Activated T-cell treated with anti-CD3 and anti-CD28 coated beads, Interleukin-2, amount 50 U/mL, for 48 hours (primary cell): Measurements from ENCODE around the gene GZF1.

Experiments used
- DNase-seq, 2 experiments: peaks; one replicate each; pipeline ENCODE4 v3.0.0-alpha.2; 2020

The GZF1 gene

DNA sequence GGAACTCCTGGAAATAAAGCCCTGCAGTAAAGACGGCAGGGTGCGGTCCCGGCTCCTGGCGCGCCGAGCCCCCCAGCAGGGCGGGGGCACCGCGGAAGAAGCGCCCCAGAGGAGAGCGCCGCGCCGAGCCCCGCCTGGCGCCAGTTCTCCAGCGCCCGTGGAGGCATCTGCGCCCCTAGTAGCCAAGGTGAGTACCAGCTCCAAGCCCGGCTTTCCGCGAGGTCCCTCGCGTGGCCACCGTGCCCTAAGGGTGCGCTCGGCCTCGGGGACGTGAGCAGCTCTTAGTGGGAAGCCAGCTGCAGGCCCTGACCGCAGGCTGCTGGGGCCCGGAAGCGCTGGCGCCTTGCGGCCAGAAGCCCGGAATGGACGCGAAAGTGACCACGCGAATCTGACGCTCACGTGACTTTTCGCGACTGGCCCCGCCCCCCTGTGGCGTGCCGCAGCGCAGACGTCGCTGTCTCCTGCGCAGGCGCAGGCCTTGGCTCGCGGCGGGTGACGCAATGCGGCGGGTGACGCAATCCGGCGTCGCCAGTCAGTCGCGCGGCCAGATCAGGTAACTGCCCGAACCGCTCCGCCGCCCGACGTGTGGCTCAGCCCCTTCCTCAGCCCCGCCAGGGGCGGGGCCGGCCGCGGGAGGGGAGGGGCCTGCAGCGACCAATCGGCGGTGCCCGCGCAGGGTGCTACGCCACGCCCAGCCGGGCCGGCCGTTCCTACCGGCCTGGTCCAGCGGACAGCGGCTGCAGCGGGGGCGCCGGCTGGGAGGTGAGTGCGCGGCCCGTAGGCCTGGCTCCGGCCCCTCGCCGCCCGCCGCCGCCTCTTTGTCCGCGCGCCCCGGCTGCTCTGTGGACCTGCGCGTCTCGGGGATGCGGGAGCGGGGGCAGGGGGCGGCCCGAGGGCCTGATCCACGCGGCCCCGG lies at the start of gene GZF1:
GZF1 (plus strand) TSS at position 707 of the 916 bp plus-strand sequence. CDS start 2,202 bp downstream, outside the sequence.
- peak; percentile 98 to 99 for DNase-seq

DNA sequence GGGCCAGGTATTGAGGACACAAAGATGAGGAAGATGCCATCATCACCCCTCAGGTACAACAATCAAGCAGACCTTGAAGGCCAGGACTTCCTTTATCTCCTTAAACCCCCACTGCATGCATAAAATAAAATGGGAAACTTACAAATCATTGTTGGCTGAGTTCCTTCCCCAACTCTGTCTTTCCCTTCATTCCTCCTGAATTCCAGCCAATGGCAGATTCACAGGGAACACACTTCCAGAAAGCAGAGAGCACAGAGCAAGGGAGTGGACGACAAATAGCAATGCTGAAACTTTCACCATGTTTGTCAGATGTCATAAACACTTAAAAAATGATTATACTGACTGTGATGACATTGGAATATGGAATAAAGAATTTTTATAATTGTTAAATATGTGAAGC lies 48.7 kb upstream of the GZF1 start:
- no peak for DNase-seq

DNA sequence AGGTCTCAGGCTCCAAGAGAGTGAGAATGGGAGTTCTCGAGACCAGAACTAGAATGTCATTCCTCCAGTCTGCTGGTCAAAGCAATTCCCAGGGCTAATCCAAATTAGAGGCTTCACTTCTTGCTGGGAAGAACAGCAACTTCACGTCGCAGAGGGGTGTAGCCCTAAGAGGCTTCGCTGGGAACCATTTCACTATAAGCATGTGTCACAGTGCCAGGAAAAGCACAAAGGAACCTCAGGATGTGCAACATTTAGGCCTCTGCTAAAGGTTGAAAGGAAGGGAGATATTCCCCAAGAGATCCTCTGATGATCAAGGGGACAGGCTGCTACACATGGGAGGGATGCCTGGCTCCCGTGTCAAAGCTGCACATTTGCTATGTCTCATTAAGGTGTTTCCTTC lies 47.3 kb upstream of the GZF1 start:
- no peak for DNase-seq

DNA sequence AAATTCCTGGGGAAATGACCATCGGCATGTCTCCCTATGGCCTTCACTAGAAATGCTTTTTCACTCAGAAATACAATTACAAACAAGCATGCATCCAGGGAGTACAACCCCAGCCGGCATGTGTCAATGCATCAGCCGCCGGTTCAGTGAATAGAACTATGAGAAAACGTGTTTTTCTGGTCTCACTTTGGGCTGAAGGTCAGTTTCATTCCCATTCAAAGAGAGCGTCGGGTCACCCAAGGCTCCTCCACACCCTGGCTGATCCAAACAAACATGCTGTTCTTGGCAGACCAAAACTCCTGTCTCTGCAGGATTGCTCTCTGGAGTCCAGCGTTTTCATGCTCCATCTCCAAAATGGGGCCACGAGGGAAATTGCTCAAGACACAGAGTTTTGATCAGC lies 46.9 kb upstream of the GZF1 start:
- DNase-seq, result no peak

DNA sequence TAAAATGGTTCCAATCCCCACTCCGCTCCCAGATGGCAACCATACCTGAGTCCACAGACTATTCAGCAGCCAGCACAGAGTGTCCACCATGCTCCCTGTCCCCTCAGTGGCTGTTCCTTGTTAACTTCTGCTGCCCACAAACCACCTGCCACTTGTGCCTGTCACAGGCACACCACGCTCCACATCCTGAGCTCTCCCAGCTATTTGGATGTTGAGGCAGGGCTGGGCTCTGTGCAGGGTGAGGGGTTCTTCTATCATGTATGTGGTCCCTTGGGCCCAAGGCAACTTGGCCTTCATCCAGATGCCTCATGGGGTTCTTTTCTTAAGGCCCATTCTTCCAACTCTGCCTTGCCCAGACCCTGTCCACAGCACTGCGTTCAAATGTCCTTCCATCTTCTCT lies 45.4 kb upstream of the GZF1 start:
- no peak for DNase-seq

DNA sequence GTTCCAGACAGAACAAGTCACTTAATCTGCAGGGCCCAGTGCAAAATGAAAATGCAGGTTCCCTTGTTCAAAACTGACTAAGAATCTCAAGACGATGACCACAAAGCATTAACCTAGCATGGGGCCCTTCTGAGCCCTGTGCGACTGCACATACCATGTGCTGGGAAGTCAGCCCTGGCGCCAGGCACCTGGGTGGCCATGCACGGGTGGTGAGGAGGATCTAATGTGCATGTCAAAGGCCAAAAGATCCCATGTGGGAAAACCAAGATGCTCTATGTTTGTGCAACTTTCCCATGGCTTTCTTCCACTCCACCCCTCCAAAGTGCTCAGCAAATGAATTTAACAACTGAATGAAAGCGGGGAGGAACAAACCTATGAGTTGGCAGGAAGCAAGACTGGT lies 44.9 kb upstream of the GZF1 start:
- no peak for DNase-seq

DNA sequence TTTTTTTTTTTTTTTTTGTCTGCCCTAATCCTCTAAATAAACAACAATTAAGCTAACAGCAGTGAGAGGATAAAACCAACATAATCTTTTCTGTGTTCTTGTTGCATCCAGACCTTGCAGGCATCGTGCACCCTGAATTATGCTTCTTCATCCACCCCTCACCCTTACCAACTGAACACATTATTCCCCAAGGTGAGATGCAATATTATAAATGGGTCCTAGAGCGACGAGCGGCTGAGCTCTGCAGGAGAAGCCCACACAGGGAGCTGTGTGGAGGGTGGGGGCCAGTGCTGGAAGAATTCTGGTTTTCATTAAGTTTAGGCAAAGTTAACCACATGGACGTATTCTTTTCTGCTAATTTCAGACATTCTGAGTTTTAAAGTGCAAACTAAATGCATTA lies 43.6 kb upstream of the GZF1 start:
- no peak for DNase-seq

DNA sequence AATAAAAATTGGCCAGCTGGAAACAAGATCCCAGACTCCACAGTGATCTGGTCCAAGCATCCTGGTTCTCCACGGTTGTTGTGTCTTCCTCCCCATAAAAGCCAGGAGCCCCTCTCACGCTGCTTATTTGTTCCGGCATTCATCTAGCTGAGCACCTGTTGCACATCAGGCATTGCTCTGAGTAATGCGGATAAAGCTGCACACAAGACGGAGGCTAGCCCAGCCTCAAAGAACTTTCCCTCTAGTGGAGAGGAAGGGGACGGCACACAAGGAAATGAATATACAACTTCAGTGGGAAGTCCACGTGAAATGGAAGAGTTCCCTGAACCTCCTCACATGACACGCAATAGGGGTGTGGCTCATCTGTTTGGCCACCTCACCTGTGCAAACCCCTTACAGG lies 41.7 kb upstream of the GZF1 start:
- DNase-seq, result no peak

DNA sequence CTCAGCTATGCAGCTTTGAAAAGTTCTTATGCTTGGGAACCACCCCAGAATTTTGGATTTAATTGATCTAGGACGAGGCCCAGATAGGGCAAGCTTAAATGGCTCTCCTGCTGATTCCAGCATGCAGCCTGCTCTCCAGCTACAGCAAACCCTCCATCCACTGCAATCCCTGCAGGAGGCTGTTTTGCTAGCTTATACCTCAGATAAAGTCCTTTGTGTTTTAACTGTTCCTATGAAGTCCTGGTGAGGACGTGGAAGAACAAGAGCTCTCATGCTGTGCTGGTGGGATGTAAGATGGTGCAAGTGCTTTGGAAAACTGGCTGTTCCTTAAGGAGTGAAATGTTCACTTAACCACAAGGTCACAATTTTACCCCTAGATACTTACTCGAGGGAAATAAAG lies 36.9 kb upstream of the GZF1 start:
- DNase-seq, result no peak

DNA sequence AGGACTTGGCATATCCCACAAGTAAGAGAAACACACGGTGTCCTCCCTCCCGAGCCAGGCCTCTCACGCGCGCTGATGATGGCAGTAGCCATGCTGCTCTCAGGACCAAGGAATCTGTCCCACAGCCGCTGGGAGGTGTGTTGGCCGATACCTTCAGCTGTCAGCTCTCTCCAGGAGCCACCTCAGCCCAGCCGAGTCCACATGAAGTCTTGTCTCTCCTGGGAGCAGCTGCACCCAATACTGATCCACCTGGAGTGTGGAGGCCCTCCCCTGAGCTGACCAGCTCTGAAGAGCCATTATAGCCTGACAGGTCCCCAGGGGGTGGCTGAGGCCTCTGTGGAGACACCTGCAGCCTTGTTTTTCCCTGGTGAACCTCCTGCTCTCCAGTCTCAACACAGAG lies 35.2 kb upstream of the GZF1 start:
- DNase-seq, result no peak

DNA sequence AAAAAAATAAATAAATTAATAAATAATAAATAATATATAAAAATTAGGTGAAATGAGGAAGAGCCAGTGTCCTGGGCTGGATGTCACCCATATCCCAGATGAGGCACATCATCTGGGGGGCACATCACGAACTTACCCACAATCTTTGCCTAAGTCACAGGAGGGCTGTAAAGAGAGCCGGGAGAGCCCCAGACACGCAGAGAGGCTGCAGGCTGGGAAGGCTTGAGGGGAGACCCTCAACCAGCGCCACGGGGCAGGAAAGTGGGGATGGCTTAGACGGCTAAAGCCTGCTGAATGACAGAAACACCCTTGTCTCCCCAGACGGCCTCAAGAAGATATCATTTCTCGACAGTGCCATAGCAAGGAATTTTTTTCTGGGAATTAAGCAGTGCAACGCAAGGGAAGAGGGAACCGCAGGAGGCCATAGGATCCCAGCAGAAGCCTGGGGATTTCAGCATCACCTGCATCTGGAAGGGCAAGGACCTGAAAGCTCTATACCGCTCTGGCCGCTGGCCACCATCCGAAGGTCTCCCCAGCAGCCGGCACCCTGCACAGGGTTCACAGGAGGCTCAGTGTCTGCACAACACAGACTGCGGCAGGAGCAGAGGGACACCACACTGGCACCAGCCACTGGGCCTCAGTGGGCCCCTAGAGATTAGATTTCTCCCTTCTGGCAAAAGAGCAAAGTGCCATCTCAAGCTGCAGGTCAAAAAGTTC lies 34.2 kb upstream of the GZF1 start:
- no peak for DNase-seq

DNA sequence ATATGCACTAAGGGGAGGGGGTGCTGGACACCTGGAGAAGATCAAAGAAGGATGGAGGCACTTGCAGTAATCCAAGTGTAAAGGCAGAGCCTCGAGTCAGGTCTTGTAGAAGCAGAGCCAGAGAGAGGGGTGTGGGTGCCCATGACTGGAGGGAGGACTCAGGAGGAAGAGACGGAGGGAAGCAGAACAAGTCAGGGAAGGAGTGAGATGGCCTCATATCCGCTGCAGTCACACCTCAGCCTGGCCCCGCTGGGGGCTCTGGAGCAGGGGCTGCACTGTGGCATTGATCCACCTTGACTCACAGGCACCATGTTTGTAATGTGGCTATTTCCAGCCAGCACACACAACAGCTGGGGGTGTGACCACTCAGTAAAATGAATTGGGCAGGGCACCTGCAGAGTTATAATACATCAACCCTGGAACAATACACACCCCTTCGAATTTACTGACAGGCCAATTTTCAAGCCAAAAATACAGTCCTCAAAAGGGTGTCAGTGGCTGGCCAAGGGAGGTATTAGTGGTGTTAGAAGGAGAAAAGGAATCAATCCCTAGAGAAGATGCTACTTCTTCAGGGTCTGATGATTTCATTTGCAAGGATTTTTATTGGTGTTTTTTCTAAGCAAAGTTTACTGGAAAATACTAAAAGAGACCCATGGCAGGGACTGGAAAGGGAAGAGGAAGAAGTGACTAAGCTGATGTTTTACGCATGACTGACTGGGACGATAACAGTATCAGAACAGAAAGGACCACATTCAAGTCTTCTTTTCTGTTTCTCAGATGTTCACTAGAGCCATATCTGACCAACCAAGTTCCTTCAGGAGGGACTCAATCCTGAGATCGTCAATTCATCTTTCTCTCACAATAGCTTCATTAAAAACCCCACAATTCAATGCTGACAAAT lies 30.3 kb upstream of the GZF1 start:
- no peak for DNase-seq

DNA sequence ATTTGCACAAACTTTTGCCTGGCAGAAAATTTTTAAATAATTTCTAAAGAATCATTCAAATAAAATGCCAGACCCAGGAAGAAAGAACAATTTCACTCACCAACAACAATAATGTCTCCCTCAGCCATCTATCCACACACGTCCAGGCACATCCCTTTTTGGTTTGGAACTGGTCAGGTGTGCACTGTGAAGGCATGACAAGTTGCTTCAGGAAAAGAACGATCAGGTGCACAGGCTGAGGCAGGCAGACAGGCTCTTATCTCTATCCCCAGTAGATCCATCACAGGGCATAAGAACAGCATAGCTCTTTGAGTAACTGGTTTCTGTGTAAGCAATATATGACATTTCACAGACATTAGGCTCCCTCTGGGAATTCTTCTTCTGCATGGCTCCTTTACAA lies 29.5 kb upstream of the GZF1 start:
- no peak for DNase-seq

DNA sequence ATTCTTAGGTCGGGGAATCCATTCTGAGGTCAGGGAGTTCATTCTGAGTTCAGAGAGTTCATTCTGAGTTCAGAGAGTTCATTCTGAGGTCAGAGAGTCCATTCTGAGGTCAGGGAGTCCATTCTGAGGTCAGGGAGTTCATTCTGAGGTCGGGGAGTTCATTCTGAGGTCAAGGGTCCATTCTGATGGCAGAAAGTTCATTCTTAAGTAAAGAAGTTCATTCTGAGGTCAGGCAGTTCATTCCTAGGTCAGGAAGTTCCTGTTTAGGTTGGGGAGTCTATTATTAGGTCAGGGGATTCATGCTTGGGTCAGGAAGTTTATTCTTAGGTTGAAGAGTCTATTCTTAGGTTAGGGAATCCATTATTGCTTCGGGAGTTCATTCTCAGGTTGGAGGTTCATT lies 27.9 kb upstream of the GZF1 start:
- no peak for DNase-seq

DNA sequence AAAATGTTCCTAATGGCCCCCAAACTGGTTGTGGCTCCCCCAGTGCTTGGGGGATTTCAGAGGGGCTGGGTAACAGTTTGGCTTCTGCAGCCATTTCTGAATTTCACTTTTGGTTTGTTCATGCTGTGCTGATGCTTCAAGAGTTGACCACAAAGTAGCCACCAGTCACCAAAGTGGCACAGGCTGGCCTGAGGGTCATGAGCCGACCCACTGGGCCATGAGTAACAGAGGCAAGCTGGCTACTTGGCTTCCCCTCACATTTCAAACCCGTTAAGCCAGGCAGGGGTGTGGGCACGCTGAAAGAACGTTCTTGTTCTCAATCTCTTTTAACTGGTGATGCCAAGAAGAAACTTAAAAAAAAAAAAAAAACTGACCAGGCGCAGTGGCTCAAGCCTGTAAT lies 26.5 kb upstream of the GZF1 start:
- no peak for DNase-seq

DNA sequence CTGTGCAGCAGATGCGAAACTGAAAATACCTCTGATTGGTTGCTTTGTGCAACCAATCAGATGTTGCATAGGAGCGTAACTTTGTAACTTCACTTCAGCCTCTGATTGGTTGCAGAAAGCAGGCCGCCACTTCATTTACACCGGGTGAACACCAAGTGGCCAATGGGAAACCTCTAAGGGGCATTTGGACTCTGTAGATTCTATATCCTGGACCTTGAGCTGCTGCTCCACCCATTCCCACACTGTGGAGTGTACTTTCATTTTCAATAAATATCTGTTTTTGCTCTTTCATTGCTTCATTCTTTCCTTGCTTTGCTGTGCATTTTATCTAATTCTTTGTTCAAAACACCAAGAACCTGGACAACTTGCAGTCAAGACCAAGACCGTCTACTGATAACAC lies 25.5 kb upstream of the GZF1 start:
- DNase-seq, result no peak

DNA sequence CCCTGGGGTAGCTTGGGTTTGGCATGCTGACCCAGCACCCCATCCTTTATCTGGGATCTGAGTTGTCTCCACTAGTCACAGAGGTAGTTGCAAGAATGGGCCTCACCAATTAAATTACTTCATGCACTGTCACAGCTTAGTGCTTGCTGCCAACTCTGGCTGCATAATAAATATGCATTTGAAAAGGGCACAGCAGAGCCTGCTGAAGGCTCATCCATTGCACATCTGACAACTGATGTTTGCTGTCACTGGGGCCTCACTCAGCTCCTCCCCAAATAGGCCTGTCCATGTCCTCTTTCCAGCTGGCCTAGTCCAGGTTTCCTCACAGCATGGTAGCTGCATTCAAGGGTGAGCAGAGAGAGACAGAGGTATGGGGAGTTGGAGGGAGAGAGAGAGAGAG lies 24.7 kb upstream of the GZF1 start:
- DNase-seq, result no peak

DNA sequence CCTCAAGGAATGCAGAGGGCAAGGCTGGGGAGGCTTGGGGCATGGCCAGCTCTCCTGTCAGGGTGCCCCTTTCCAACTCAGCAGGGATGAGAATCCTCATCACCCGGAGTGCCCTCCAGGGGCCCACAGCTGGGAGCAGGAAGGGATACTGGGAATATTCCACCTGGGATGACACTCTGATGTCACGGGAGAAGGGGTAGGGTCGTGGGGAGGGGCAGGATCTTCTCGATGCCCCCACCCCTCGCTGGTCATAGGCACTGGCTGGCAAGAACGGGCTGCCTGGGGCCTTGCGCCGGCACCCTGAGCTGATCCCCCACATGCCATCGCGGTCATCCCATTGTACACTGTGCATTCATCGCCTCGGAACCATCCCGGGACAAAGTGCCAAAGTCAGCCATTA lies 22.0 kb upstream of the GZF1 start:
- no peak for DNase-seq

DNA sequence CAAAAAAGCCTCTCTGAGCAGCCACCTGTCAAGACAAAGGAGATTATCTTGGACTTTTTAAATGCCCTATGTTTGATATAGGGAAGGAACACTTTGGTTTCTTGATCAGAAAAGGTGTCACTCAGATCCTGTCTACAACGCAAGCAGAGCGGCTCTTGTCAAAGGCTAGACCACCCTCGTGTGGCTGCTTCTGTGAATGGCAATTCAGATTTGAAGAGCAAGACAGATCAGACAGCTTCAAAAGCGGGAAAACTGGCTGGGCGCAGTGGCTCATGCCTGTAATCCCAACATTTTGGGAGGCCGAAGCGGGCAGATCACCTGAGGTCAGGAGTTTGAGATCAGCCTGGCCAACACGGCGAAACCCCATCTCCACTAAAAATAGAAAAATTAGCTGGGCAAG lies 21.5 kb upstream of the GZF1 start:
- peak in 1 of 2 experiments; percentile 41 for DNase-seq

DNA sequence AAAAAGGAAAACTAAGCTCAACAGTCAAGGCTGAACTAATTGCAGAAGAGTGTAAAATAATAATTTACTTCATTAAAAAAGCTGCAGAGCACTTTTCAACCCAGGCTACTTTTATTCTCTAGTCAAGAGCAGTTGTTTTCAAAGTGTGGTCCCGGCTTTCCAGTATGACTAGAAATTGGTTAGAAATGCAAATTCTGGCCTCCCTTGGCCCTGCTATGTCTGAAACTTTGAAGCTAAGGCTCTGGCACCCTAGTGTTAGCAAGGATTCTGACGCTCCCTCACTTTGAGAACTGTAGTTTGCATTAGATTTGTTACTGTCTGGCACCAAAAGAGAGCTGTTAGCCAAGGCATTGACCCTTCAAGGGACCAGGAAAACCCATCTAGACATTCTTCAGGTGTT lies 20.9 kb upstream of the GZF1 start:
- DNase-seq, result no peak

DNA sequence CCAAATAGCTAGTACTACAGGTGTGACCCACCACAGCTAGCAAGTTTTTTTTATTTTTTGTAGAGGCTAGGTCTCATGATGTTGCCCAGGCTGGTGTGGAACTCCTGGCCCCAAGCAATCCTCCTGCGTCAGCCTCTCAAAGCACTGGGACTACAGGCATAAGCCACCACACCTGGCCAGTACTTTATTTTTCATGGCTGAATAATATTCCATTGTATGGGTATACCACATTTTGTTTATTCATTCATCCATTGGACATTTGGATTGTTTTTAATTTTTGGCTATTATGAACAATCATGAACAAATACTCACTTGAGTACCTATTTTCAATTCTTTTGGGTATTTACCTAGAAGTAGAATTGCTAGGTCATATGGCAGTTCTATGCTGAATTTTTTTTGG lies 18.4 kb upstream of the GZF1 start:
- DNase-seq, result no peak

DNA sequence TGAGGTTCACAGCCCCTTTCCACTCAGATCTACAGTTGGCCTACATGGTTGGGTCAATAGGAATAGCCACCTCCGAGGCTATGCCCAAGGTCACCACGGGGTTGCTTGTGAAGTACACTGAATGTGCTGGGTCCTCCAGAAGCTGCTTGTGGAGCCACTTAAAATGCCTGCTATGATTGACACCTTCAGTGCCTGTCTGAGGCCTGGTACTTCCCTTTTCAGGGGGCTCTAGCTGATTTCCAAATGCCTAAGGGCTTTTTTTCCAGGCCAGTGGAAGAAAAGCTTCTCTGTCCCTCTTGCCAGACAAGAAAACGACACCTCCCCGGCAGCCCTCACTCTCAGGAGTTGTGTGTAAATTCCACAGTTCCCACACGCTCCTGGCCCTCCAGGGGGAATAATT lies 17.6 kb upstream of the GZF1 start:
- no peak for DNase-seq

DNA sequence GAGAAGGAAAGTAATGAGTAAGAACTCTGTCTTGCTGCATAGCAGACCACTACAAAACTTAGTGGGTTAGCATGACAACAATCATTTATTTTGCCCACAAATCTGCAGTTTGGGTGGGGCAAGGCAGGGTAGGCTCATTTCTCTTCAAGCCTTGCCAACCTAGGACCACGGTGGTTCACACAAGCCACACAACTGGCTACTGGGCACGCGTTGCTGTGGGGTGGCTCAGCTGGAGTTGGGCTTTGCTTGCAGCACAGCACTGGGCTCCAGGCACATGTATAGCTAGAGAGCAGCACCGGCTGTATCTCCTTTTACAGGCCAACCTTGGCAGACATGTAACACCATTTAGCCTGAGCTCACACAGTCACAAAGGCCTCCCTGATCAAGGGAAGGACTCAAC lies 16.0 kb upstream of the GZF1 start:
- peak in 1 of 2 experiments; percentile 4 for DNase-seq
